Neural cell (in vitro differentiated cells): ENCODE data around the gene ZNF799. TPM values are rescaled to one million over a fixed set of nuclear protein-coding genes. Genes with fewer than 3 reads are reported as not detected.
A peak's percentile ranks its signal among the peaks of the same experiment; 100 is the strongest.

ENCODE experiments used
- H2AFZ ChIP-seq: fragments of 200-600, 300-800 bp; sonication (generic), shearing (Covaris generic); 2 replicates; pipeline ENCODE4 v1.6.0; 2014; ENCODE audit warnings: low read depth, mild to moderate bottlenecking, antibody characterized with exemption, low read length, moderate library complexity
- H3F3A ChIP-seq: fragments of 200-600 bp; shearing (Covaris generic); 2 replicates; pipeline ENCODE4 v1.6.1; 2016; ENCODE audit warnings: mild to moderate bottlenecking, moderate library complexity, mixed read lengths, antibody characterized with exemption, low read length; ENCODE audit not compliant: insufficient read depth, poor library complexity, severe bottlenecking
- H3K27ac ChIP-seq: fragments of 200-600, 300-800 bp; sonication (generic), shearing (Covaris generic); 2 replicates; pipeline ENCODE4 v1.5.1; 2014; ENCODE audit warnings: mild to moderate bottlenecking, low read length, moderate library complexity
- H3K27me3 ChIP-seq: fragments of 300-800, 200-600 bp; sonication (generic), shearing (Covaris generic); 2 replicates; pipeline ENCODE4 v1.6.0; 2014; ENCODE audit warnings: mild to moderate bottlenecking, low read depth, low read length, moderate library complexity; ENCODE audit not compliant: insufficient read depth
- H3K36me3 ChIP-seq: fragments of 300-800, 200-600 bp; sonication (generic), shearing (Covaris generic); 2 replicates; pipeline ENCODE4 v1.5.1; 2014; ENCODE audit warnings: mild to moderate bottlenecking, antibody characterized with exemption, low read length, moderate library complexity; ENCODE audit not compliant: insufficient read depth
- H3K4me2 ChIP-seq: fragments of 300-800, 200-600 bp; sonication (generic), shearing (Covaris generic); 2 replicates; pipeline ENCODE4 v1.6.0; 2014; ENCODE audit warnings: mild to moderate bottlenecking, low read length
- H3K4me3 ChIP-seq: fragments of 300-800, 200-600 bp; sonication (generic), shearing (Covaris generic); 2 replicates; pipeline ENCODE4 v1.5.1; 2014; ENCODE audit warnings: mild to moderate bottlenecking, low read length, moderate library complexity
- H3K79me2 ChIP-seq: fragments of 200-600 bp; shearing (Covaris generic); replicated peaks from 2 replicates; pipeline ENCODE4 v1.6.0; 2014; ENCODE audit warnings: mild to moderate bottlenecking, low read length, moderate library complexity; ENCODE audit not compliant: insufficient read depth
- H3K9ac ChIP-seq: fragments of 300-800, 200-600 bp; sonication (generic), shearing (Covaris generic); 2 replicates; pipeline ENCODE4 v1.6.1; 2016; ENCODE audit warnings: mild to moderate bottlenecking, low read length, mixed read lengths
- H3K9me2 ChIP-seq: fragments of 200-600 bp; shearing (Covaris generic); 2 replicates; pipeline ENCODE4 v1.6.1; 2016; ENCODE audit warnings: mild to moderate bottlenecking, low read length, mixed read lengths; ENCODE audit not compliant: insufficient read depth
- H3K9me3 ChIP-seq: fragments of 200-600, 300-800 bp; sonication (generic), shearing (Covaris generic); 2 replicates; pipeline ENCODE4 v1.6.1; 2016; ENCODE audit warnings: mild to moderate bottlenecking, mixed run types, low read length, moderate library complexity, mixed read lengths
- H4K20me1 ChIP-seq: fragments of 200-600 bp; shearing (Covaris generic); 2 replicates; pipeline ENCODE4 v1.6.1; 2016; ENCODE audit warnings: mild to moderate bottlenecking, mixed run types; ENCODE audit not compliant: insufficient read depth
- CTCF ChIP-seq: fragments of 450-650 bp; IDR thresholded peaks from 2 replicates; pipeline ENCODE4 v1.5.1; 2014; ENCODE audit warnings: antibody characterized with exemption, mild to moderate bottlenecking, moderate library complexity; ENCODE audit not compliant: poor library complexity, severe bottlenecking
- EP300 ChIP-seq: fragments of 450-650 bp; conservative IDR thresholded peaks from 2 replicates; pipeline ENCODE4 v1.6.1; 2014; ENCODE audit warnings: antibody characterized with exemption, mild to moderate bottlenecking, moderate library complexity; ENCODE audit not compliant: poor library complexity, severe bottlenecking
- EZH2 ChIP-seq: fragments of 200-600, 300-800 bp; shearing (Covaris generic), sonication (generic); IDR thresholded peaks from 2 replicates; pipeline ENCODE4 v1.6.1; 2014; ENCODE audit warnings: antibody characterized with exemption, low read length, borderline replicate concordance, mild to moderate bottlenecking; ENCODE audit not compliant: insufficient read depth, poor library complexity, severe bottlenecking
- MXI1 ChIP-seq: fragments of 450-650 bp; conservative IDR thresholded peaks from 2 replicates; pipeline ENCODE4 v1.6.1; 2014; ENCODE audit warnings: antibody characterized with exemption, mild to moderate bottlenecking; ENCODE audit not compliant: poor library complexity, severe bottlenecking
- POLR2AphosphoS5 ChIP-seq: IDR thresholded peaks from 2 replicates; pipeline ENCODE4 v1.6.1; 2012
- RAD21 ChIP-seq: fragments of 450-650 bp; conservative IDR thresholded peaks from 2 replicates; pipeline ENCODE4 v1.6.1; 2014; ENCODE audit warnings: antibody characterized with exemption, mild to moderate bottlenecking, moderate library complexity
- SMC3 ChIP-seq: fragments of 450-650 bp; conservative IDR thresholded peaks from 2 replicates; pipeline ENCODE4 v1.6.1; 2014; ENCODE audit warnings: antibody characterized with exemption, mild to moderate bottlenecking, moderate library complexity; ENCODE audit not compliant: poor library complexity
- TAF1 ChIP-seq: IDR thresholded peaks from 2 replicates; pipeline ENCODE4 v1.6.1; 2012; ENCODE audit warnings: low read depth
- polyA minus RNA-seq: library from RNA; depleted of rRNA, polyadenylated mRNA; stranded (reverse); fragments of >200 nt; gene quantifications from 2 replicates; pipeline ENCODE4 v1.2.3, GENCODE V29; 2014
- polyA plus RNA-seq: library from polyadenylated mRNA; depleted of rRNA; stranded (reverse); fragments of >200 nt; gene quantifications from 2 replicates; pipeline ENCODE4 v1.2.3, GENCODE V29; 2014
- TF ChIP-seq, protein P1 (sequence below): IDR thresholded peaks from 2 replicates; pipeline ENCODE4 v1.6.1; 2012; ENCODE audit warnings: borderline replicate concordance

The ZNF799 gene
- polyA plus RNA-seq (6.8 and 6.9 TPM in 2 replicates), polyA minus RNA-seq (8.8 TPM in 2 replicates)

GRCh38 chr19:12400633-12401502 is at the start of gene ZNF799:
TSS of gene ZNF799 (minus strand) at chr19:12401271. CDS start at chr19:12401070, 201 bp downstream.
- Histone ChIP-seq H3K9me2 (no peaks in the 10 kb centered on the region), H4K20me1 (no peaks in the 10 kb centered on the region), H3K79me2 (no peaks in the 10 kb centered on the region), H3K4me3 (peak within 1 kb of the TSS; percentile 71), H2AFZ (no peak within 1 kb of the TSS), H3K4me2 (peak within 1 kb of the TSS; percentile 76), H3K27me3 (no peaks in the 10 kb centered on the region), H3K9ac (peak within 1 kb of the TSS; percentile 50), H3F3A (no peaks in the 10 kb centered on the region), H3K9me3 (no peaks in the 10 kb centered on the region), H3K36me3 (no peaks in the 10 kb centered on the region), H3K27ac (no peak within 1 kb of the TSS)
- TF ChIP-seq EP300: peak; percentile 48
- TF ChIP-seq SMC3: peak; percentile 37
- TF ChIP-seq, protein P1, sequence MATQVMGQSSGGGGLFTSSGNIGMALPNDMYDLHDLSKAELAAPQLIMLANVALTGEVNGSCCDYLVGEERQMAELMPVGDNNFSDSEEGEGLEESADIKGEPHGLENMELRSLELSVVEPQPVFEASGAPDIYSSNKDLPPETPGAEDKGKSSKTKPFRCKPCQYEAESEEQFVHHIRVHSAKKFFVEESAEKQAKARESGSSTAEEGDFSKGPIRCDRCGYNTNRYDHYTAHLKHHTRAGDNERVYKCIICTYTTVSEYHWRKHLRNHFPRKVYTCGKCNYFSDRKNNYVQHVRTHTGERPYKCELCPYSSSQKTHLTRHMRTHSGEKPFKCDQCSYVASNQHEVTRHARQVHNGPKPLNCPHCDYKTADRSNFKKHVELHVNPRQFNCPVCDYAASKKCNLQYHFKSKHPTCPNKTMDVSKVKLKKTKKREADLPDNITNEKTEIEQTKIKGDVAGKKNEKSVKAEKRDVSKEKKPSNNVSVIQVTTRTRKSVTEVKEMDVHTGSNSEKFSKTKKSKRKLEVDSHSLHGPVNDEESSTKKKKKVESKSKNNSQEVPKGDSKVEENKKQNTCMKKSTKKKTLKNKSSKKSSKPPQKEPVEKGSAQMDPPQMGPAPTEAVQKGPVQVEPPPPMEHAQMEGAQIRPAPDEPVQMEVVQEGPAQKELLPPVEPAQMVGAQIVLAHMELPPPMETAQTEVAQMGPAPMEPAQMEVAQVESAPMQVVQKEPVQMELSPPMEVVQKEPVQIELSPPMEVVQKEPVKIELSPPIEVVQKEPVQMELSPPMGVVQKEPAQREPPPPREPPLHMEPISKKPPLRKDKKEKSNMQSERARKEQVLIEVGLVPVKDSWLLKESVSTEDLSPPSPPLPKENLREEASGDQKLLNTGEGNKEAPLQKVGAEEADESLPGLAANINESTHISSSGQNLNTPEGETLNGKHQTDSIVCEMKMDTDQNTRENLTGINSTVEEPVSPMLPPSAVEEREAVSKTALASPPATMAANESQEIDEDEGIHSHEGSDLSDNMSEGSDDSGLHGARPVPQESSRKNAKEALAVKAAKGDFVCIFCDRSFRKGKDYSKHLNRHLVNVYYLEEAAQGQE: peak; percentile 37
- peak; percentile 30 for TF ChIP-seq CTCF
- TF ChIP-seq RAD21: peak; percentile 36
- no peak for TF ChIP-seq TAF1
- no peak for TF ChIP-seq EZH2
- peak; percentile 57 for TF ChIP-seq POLR2AphosphoS5
- peak; percentile 97 for TF ChIP-seq MXI1

GRCh38 chr19:12450844-12451243 is 49.8 kb upstream of the ZNF799 start:
- TF ChIP-seq EZH2 (no peak), CTCF (no peak), MXI1 (no peak), TAF1 (no peak), SMC3 (no peak), POLR2AphosphoS5 (no peak), EP300 (no peak), RAD21 (no peak)
- TF ChIP-seq, protein P1: no peak
- H3K27ac ChIP-seq: no peak overlapping the region

More at GRCh38 chr19:12450844-12451243, 49.8 kb upstream of the ZNF799 start:
- Histone ChIP-seq H3K9me2 (no peaks in the 10 kb centered on the region), H4K20me1 (no peaks in the 10 kb centered on the region), H3K9ac (no peak overlapping the region), H3K4me2 (no peak overlapping the region), H3F3A (no peaks in the 10 kb centered on the region), H3K9me3 (peaks cover 4% of the 10 kb centered on the region), H2AFZ (no peak overlapping the region), H3K4me3 (no peak overlapping the region), H3K79me2 (no peaks in the 10 kb centered on the region), H3K27me3 (no peaks in the 10 kb centered on the region), H3K36me3 (no peaks in the 10 kb centered on the region)
